Breast epithelium (tissue), 3 donors: Measurements from ENCODE around the gene TATDN2.

ENCODE experiments used
- POLR2A ChIP-seq: fragments of 450-650 bp; IDR thresholded peaks from one replicate; pipeline ENCODE4 v1.6.1; 2016; ENCODE audit warnings: antibody characterized with exemption, mild to moderate bottlenecking, moderate library complexity
- POLR2AphosphoS5 ChIP-seq, 3 donors: sonication (generic); formaldehyde crosslinking; IDR thresholded peaks; one replicate each; pipeline ENCODE4 v1.6.1; 2017; ENCODE audit warnings: antibody characterized with exemption in 3 of 3
- TF ChIP-seq, protein P1 (sequence below), 3 donors: fragments of 450-650 bp; IDR thresholded peaks; one replicate each; pipeline ENCODE4 v1.5.1; 2016 to 2017; ENCODE audit warnings: antibody characterized with exemption in 3 of 3, mild to moderate bottlenecking in 3 of 3, moderate library complexity in 3 of 3

DNA sequence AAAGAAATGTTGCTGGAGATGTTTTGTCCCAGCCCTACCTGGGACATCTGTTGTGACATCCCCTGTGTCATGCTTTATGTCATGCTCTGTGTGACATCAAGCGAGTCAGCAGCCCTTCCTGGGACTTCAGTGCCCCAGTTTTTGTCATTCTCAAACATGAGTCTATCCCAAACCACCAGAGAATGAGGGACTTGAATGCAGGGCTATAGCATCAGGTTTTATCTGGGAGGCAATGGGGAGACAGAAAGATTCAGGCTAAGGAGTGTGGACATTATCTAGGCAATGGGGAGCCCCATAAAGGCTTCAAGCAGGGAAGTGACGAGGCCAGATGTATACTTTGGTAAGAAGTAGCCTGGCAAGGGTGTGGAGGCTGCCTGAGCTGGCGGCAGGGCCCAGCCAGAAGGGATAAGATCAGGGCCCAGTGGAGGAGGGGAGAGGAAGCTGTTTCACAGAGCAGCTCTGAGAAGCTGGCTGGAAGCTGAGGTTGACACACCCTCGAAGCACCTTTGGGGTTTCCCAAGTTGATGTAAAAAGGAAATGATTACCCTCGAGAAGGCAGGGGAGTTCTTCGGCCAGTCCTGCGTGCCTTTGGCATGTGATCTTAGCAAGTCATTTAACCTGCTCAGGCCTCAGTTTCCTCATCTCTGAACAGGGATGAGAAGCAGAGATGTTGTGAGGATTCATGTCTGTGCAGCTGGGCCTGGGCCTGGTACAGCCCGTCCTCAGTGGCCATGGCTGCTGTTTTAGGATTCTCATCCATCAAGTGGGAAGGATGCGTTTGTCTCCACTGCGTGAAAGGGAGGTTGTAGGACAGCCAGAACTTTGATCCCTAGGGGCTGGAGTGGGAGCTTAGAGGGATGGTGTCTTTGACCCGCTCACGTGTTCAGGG, 49.3 kb upstream of the TATDN2 start:
- TF ChIP-seq, protein P1, sequence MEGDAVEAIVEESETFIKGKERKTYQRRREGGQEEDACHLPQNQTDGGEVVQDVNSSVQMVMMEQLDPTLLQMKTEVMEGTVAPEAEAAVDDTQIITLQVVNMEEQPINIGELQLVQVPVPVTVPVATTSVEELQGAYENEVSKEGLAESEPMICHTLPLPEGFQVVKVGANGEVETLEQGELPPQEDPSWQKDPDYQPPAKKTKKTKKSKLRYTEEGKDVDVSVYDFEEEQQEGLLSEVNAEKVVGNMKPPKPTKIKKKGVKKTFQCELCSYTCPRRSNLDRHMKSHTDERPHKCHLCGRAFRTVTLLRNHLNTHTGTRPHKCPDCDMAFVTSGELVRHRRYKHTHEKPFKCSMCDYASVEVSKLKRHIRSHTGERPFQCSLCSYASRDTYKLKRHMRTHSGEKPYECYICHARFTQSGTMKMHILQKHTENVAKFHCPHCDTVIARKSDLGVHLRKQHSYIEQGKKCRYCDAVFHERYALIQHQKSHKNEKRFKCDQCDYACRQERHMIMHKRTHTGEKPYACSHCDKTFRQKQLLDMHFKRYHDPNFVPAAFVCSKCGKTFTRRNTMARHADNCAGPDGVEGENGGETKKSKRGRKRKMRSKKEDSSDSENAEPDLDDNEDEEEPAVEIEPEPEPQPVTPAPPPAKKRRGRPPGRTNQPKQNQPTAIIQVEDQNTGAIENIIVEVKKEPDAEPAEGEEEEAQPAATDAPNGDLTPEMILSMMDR (IDR thresholded peaks at IDR 0.05): no peak
- no peak for TF ChIP-seq POLR2AphosphoS5 (IDR thresholded peaks at IDR 0.05)
- no peak for TF ChIP-seq POLR2A
